ENCODE data around the gene CMSS1.

GRCh38 chr3:100157685-100158084, 340.0 kb downstream of the CMSS1 start:
- TF ChIP-seq CTCF (IDR thresholded peaks at IDR 0.05; ENCODE audit: poor library complexity, severe bottlenecking) (no peak), EP300 (conservative IDR thresholded peaks at IDR 0.05; ENCODE audit: poor library complexity, severe bottlenecking) (no peak), POLR2AphosphoS5 (IDR thresholded peaks at IDR 0.05) (no peak), RAD21 (conservative IDR thresholded peaks at IDR 0.05) (no peak), REST (IDR thresholded peaks at IDR 0.05; ENCODE audit: borderline replicate concordance) (no peak), TAF1 (IDR thresholded peaks at IDR 0.05; ENCODE audit: low read depth) (no peak)
